Measurements from ENCODE around the gene NPC2.

DNA sequence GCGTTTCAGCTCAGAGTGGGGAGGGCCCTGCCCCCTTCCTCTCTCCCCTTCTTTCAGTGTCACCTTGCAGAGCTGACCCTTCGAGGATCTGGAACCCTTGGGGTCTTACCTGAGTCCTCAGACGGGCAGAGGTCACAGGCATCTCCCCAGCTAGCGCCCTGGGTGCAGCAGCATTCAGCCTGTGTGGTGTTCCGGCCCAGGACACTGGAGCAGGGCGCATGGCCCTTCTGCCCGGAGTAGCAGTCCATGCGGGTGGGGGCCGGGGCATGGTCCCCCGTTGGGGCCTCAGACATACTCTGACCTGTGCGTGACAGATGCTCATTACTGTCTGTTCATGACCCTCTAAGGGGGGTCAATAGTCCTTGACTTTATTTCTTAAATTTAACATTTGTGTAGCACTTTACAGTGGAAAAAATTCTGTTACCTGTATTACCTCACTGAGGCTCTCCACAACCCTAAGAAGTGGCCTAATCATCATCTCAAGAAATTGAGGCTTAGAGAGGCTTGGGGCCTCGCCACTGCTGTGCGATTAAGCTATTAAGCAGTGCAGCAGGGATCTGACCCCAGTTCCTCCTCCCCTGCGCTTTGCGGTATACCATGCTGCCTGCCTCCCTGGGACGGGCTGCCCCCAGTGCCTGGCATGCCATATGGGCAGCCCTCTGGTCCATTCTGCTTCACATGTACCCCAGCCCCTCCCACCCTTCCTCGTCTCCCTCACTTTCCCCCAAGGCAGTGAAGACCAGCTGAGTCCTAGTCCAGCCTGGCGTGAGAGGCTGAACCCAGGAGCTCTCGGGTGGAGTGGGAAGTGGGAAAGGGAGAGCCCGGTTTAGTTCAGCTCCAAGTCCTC is 12.0 kb upstream of the NPC2 start:
- TF ChIP-seq EZH2phosphoT487 (IDR thresholded peaks at IDR 0.05; ENCODE audit: insufficient read depth, low read depth) (no peak), EZH2 (IDR thresholded peaks at IDR 0.05; ENCODE audit: insufficient read depth, poor library complexity, severe bottlenecking) (no peak)
